ENCODE data around the gene PSMG4.

Gene PSMG4

GRCh38 chr6:3312604-3313231 is 54.0 kb downstream of the PSMG4 start:
- no peak for FAIRE-seq

- FAIRE-seq = no peak
Measured at GRCh38 chr6:3314176-3314575, 55.4 kb downstream of the PSMG4 start.

GRCh38 chr6:3314621-3315467 is 56.1 kb downstream of the PSMG4 start:
- no peak for FAIRE-seq

- FAIRE-seq = no peak
Measured at GRCh38 chr6:3315841-3316240, 57.1 kb downstream of the PSMG4 start.

- FAIRE-seq = no peak
Measured at GRCh38 chr6:3316331-3316730, 57.6 kb downstream of the PSMG4 start.

GRCh38 chr6:3316818-3317217 is 58.1 kb downstream of the PSMG4 start:
- no peak for FAIRE-seq

All from islet of Langerhans (tissue), 1 donor.